ENCODE results near the gene MLXIP.
"Not testable (repeated sequence)": the region's sequence is repeated elsewhere in the genome, so short reads cannot be mapped to it uniquely, and the experiment has no call there.

MLXIP gene, protein sequence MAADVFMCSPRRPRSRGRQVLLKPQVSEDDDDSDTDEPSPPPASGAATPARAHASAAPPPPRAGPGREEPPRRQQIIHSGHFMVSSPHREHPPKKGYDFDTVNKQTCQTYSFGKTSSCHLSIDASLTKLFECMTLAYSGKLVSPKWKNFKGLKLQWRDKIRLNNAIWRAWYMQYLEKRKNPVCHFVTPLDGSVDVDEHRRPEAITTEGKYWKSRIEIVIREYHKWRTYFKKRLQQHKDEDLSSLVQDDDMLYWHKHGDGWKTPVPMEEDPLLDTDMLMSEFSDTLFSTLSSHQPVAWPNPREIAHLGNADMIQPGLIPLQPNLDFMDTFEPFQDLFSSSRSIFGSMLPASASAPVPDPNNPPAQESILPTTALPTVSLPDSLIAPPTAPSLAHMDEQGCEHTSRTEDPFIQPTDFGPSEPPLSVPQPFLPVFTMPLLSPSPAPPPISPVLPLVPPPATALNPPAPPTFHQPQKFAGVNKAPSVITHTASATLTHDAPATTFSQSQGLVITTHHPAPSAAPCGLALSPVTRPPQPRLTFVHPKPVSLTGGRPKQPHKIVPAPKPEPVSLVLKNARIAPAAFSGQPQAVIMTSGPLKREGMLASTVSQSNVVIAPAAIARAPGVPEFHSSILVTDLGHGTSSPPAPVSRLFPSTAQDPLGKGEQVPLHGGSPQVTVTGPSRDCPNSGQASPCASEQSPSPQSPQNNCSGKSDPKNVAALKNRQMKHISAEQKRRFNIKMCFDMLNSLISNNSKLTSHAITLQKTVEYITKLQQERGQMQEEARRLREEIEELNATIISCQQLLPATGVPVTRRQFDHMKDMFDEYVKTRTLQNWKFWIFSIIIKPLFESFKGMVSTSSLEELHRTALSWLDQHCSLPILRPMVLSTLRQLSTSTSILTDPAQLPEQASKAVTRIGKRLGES

DNA sequence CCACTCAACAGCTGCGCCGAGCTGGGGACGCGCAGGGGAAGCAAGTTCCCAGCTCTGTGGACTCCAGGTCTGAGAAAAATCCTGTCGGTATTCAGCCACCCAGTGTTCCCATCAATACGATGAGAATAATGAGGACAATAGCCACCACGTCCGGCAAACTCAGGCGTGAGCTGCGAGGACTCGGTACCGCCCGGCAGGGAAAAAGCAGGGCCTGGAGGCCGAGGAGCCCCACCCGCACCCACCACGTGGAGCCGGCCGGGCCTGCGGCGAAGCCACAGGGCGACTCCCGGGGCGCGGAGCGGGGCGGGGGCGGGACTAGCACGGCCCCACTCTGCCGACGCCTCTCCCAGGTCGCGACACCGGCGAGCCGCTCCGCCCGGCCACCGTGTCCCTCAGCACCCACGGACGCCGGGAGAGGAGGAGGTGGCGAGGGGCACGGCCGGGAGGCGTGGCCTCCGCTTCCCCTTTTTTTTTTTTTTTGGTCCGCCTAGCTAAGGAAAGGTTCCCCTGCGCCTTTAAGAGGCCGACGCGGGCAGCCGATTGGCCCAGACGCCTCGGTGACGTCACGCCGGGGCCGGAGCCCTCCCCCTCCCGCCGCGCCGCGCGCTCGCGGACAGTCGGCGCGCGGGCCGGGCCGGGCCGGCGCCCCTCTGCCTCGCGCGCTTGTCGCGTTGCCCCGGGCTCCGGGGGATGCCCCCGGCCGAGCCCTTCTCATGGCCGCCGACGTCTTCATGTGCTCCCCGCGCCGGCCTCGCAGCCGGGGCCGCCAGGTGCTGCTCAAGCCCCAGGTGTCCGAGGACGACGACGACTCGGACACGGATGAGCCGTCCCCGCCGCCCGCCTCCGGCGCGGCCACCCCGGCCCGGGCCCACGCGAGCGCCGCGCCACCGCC lies at the start of gene MLXIP:
MLXIP (plus strand) TSS at position 616 of the 892 bp plus-strand sequence; CDS start at position 714, 98 bp downstream.
- H3K4me3 ChIP-seq (ENCODE audit: low read depth, low read length), result peak within 1 kb of the TSS; percentile 54

DNA sequence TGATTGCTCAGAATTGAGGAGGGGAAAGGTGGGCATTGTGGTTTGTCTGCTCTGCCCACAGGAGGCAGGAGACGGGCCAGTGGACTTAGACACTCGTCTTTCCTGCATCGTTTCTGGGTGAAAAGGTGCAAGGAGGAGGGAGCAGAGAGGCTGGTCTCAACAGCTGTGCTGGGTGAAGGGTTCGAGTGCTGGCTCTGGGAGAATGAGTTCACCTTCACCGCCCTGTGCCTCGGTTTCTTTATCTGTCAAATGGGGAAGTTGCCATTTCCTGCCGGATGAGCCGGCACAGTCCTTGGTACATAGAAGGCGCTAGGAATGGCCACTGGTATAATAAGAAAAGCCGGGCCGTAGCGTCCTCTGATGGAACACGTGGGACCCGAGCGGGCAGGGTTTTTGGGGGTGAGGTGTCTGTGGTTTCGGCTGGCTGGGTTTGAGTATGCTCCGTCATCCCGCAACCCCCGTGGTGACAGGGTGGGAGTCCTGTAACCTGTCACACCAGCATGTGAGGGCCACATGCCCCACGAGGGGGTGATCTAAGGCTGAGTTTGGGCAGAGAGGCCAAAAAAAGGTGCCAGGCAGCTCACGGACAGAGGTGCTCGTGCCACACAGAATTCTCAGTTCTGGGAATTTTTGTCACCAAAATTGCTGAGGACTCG lies 49.5 kb upstream of the MLXIP start:
- no peak overlapping the region for H3K4me3 ChIP-seq (ENCODE audit: low read depth, low read length)

DNA sequence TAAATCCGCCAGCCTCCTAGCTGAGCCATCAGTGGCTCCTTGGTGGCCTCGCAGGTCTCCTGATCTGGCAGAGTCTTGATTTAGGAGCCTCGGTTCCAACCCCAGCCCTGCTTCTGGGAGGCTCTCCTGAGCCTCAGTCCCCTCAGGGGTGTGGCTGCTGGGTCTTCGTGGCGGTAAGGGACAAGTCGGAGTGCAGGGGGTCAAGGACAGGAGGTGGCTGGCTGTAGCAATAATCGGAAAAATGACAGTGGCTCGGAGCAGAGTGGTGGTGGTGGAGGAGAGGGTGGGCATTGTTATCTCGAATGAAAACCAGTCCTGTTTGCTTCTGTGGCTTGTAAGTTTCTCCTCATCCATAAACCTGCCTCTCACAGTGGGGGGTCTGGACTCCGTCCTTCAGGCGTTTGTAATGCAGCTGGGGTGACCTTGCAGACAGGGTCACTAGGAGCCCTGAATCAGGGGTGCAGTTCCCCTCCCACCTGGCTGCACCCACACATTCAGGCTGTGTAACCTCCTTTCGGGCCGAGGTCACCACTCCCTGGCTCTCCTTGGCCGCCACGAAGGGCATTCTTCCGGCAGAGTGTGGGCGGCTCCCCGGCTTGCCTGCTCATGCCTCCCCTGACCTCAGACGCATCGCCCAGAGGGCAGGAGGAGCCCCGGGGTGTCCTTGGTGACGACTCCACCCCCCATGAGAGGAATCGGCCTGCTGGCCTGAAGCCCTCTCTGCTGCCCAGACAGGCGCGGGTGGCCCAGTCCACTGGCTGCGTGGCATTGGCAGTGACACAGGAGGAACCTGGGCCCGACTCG lies 48.7 kb upstream of the MLXIP start:
- H3K4me3 ChIP-seq (ENCODE audit: low read depth, low read length), result no peak overlapping the region

DNA sequence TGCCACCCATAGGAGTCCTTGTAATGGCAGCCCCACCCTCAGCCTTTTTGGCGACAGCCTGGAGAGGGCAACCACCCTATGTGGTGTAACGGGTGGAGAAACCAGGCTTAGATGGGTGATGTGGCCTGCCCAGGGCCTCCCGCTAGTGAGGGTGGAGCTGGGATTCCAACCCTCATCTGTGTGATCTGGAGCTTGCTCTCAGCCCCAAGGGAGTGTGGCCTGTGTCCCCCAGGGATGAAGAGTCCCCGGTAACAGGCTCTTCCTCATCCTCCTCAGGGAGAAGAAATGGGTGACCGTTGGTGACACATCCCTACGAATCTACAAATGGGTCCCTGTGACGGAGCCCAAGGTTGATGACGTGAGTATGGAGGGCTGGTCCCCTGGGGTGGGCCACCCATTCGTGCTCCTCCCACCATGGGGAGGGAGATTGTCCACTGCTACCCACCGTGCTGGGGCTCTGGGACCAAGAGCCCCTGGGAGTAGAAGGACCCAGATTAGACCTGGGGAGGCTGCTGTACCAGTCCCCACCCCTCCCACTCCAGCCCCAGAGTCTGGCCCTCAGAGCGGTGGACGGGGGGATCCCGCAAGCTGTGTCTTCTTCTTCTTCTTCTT lies 48.0 kb upstream of the MLXIP start:
- no peak overlapping the region for H3K4me3 ChIP-seq (ENCODE audit: low read depth, low read length)

DNA sequence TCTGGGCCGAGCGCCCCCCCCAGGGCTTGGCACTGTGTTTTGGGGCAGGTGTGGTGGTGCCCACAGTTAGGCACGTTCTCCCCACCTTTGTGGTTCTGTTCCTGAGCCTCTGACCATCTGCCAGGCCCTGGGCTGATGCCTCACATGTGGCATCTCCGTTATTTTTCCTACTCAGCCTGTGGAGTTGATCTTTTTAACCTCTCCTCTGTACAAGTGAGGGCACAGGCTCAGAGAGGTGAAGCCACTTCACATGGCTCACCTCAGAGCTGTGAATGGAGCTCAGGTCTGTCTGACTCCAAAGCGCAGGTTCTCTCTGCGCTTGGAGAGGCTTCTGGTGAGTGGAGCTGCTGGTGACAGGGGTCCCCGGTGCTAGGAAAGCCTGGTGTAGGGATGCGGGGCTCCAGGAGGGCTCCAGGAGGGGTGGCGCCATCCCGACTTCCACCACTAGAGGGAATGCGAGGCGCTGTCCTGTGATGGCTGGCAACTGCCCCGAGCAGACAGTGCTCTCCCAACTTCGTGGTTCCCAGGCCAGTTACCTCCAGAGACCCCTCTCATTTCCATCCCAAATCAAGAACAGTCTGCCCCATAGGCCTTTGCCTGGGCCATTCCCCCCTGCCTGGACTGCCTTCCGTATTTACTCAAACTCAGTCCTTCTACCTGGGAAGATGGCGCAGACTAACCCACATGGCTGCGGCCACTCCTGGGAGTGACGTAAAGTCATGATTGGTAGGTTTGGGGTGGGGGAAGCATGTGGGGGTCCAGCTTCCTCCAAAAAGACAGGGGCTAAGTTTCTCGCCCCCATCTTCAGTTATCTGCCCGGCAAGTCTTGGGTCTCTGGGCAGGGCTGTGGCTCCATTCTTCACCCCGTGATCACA lies 47.0 kb upstream of the MLXIP start:
- no peak overlapping the region for H3K4me3 ChIP-seq (ENCODE audit: low read depth, low read length)

DNA sequence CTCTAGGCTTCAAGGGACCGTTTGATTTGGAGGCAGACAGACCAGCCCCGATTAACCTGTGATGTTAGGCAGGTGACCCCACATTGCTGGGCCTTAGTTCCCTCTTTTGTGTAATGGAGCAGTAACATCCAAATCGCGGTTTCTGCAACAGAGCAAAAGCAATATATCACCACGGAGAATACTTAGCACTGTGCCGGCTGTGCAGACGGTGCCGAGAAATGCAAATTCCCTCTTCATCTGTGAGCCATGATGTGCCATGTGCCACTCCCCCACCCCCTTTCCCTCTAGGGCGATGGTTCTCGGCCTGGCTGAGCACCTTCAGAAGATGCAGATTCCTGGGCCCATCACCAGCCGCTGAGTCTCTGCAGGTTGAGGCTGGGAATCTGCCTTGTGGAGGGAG lies 46.0 kb upstream of the MLXIP start:
- no peak overlapping the region for H3K4me3 ChIP-seq (ENCODE audit: low read depth, low read length)

DNA sequence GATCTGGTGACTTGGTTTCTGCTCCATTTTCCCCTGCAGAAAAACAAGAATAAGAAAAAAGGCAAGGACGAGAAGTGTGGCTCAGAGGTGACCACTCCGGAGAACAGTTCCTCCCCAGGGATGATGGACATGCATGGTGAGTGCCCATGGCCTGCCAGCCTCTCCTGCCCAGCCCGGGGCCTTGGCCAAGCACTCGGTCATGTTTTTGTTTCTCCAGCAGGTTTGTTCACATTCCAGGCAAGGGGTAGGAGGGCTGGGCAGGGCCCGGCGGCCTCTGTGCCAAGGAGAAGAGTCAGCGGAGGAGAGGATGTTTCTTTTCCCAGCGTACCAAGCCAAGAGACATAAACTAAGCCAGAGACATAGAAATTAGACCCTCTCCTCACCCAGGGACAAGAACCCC lies 43.3 kb upstream of the MLXIP start:
- H3K4me3 ChIP-seq (ENCODE audit: low read depth, low read length), result no peak overlapping the region

DNA sequence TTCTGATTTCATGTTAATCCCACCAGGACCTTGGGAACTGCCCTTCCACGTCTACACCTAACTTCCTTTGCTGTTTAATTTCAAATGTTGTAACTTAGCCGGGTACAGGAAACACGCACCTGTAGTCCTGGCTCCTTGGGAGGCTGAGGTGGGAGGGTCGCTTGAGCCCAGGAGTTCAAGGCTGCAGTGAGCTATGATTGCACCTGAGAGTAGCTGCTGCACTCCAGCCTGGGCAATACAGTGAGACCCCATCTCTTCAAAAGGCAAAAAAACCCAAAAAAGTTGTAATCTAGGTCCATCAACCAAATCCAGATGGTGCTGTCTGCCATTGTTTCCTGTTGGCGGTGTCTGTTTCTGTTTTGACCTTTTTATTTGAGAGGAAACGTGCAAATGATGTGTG lies 42.4 kb upstream of the MLXIP start:
- no peak overlapping the region for H3K4me3 ChIP-seq (ENCODE audit: low read depth, low read length)

DNA sequence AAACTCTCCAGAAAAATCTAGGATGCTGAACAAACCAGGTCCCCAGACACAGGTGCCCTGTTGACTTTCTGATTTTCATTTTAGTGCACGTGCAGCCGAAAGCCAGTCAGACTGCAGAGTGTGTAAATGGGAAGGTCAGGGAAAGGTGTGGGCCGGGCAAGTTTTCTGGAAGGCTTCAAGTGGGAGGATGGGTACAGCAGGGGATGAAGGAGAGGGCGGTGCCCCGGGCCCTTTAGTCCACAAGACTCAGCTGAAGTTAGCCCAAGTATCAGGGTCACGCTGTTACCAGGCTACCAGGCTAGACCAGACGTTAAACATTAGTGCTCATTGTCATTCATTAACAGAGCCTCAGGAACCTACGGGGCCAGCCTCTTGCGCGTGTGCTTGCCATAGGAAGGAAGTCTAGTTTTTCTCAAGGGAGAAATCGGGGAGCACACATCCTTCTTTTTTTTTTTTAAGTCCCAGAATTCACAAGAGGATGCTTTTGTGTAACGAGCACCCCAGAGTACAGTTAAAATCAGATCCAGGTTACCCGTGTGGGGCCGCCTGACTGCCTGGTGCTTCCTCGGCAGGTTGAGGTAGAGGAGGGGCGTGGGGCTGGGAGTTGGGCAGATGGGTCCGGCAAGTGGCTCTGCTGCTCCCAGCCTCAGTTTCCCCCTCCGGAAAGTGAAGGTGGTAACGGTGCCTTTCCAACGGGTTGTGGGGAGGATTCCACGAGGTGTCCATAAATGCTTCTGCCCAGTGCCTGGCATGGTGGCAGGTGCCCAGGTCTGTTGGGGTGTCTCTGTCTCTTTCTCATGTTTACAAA lies 37.8 kb upstream of the MLXIP start:
- H3K4me3 ChIP-seq (ENCODE audit: low read depth, low read length), result no peak overlapping the region

DNA sequence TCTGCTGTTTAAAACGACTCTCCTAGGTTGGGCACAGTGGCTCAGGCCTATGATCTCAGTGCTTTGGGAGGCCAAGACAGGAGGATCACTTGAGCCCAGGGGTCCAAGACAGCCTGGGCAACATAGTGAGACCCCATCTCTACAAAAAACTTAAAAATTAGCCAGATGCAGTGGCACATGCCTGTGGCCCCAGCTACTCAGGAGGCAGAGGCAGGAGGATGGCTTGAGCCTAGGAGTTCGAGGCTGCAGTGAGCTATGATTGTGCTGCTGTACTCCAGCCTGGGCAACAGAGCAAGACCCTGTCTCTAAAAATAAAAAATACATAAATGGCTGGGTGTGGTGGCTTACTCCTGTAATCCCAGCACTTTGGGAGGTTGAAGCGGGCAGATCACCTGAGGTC lies 37.1 kb upstream of the MLXIP start:
- H3K4me3 ChIP-seq (ENCODE audit: low read depth, low read length), result not testable (repeated sequence)

DNA sequence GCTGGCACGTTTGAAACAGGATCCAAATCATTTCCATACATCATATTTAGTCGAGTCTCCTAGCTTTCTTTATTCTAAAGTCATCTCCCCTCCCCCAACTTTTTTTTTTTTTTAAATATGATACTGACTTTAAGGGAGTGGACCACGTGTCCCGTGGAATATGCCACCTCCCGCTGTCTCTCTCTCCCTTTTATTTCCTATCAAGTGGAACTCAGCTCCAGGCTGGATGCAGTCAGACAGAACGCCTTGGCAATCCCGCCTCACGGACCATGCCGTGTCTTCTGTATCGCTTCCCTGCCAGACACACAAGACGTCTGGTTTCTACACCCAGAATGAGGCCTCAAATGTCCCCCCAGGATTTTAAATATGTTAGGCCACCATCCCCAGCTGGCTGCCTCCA lies 35.6 kb upstream of the MLXIP start:
- no peak overlapping the region for H3K4me3 ChIP-seq (ENCODE audit: low read depth, low read length)

DNA sequence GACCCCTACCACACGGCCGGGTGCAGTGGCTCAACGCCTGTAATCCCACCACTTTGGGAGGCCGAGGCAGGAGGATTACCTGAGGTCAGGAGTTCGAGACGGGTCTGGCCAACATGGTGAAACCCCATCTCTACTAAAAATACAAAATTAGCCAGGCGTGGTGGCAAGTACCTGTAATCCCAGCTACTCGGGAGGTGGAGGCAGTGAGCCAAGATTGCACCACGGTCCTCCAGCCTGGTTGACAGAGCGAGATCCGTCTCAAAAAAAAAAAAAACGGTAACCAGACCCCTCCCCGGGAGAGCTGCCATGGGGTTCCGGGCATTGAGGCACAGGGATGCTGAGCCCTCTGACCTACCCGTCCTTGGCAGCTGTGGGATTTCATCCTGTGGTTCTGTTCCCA lies 35.1 kb upstream of the MLXIP start:
- no peak overlapping the region for H3K4me3 ChIP-seq (ENCODE audit: low read depth, low read length)

DNA sequence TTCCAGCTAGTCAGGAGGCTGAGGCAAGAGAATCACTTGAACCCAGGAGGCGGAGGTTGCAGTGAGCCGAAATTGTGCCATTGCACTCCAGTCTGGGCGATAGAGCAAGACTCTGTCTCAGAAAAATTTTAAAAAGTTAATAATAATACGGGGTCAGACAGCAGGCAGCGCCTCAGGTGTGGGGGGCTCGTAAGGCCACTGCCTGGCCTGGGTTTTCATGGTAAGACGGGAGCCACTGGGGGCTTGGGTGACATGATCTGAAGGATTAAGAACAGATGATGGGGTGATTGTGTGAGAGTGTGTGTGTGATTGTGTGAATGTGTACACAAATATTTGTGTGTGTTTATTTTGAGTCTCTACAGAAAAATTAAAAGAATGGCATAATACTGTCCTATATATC lies 33.3 kb upstream of the MLXIP start:
- H3K4me3 ChIP-seq (ENCODE audit: low read depth, low read length), result no peak overlapping the region

DNA sequence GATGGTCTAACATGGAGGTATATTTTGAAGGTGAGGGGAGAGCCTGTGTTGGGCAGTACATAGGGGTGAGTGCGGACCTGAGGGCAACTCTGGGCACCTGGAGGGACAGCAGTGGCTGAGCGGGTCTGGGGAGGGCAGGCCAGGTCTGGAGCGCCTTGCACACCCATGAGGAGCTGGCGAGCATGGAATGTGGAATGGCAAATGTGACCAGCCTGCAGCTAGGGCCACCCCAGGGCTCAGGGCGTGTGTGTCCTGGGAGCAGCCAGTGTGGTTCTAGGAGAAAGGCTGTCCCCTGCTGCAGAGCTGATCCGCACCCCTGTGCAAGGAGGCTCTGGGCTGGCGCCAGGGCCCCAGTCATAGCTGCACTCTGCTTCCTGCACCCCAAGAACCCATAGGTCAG lies 32.4 kb upstream of the MLXIP start:
- no peak overlapping the region for H3K4me3 ChIP-seq (ENCODE audit: low read depth, low read length)

DNA sequence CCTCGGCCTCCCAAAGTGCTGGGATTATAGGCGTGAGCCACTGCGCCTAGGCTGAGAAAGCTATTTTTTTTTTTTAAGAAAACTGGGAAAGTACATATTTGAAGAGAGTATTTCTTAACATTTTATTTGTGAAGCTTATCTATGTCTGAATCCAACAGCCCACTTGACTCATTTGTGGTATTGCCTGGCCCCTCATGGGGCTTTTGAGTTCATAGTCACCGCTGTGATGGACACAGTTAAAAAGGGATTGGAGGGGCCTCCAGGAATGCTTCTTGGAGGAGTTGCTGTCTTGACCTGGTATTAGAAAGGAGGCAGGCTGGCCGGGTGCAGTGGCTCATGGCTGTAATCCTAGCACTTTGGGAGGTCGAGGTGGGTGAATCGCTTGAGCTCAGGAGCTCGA lies 30.4 kb upstream of the MLXIP start:
- no peak overlapping the region for H3K4me3 ChIP-seq (ENCODE audit: low read depth, low read length)

DNA sequence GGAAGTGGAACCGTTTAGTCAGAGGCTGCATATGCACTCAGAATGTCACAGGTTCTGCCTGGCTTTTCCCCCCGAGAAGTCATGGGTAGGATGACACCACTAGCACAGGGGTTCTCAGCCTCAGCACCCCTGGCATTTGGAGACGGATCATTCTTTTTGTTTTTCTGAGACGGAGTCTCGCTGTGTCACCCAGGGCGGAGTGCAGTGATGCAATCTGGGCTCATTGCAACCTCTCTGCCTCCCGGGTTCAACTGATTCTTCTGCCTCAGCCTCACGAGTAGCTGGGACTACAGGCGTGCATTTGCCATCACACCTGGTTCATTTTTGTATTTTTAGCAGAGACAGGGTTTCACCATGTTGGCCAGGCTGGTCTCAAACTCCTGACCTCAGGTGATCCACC lies 28.7 kb upstream of the MLXIP start:
- H3K4me3 ChIP-seq (ENCODE audit: low read depth, low read length), result no peak overlapping the region

DNA sequence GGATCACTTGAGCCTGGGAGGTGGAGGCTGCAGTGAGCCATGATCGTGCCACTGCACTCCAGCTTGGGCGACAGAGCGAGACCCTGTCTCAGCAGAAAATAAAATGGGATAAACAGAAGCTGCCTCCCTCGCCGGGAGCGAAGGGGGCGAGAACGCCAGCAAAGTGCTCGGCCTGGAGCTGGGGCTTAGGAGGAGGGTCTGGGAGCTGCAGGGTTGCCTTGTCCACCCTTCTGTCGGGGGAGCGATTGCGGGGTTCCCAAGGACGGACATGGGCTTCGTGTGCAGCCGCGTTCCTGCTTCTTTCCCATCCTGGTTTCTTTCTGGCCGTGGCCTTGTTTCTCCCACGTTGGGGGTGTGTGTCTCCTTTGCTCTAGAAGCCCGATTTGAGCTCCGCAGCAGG lies 27.9 kb upstream of the MLXIP start:
- H3K4me3 ChIP-seq (ENCODE audit: low read depth, low read length), result no peak overlapping the region

All from iPS-11a (cell line).